ENCODE measurements around the gene DDX53. TPM values are rescaled to one million over a fixed set of nuclear protein-coding genes. Genes with fewer than 3 reads are reported as not detected.

The DDX53 gene
- polyA plus RNA-seq, 1 experiment: not detected

GRCh38 chrX:23035493-23035892, 35.7 kb downstream of the DDX53 start:
- POLR2A ChIA-PET: no interaction called here
- CTCF ChIA-PET: no interaction called here

GRCh38 chrX:23046443-23046842, 46.7 kb downstream of the DDX53 start:
- H3K27ac ChIP-seq (ENCODE audit: low read depth, low read length): no peak overlapping the region
- H3K9me3 ChIP-seq (ENCODE audit: control insufficient read depth, insufficient read depth, low read length): no peaks in the 10 kb centered on the region
- no peak for DNase-seq (ENCODE audit: low read depth, low spot score)
- ChIA-PET POLR2A (no interaction called here), CTCF (interaction anchor here (0.6 kb wide), 1 partner anchor 1071 kb away, joined by 3 read pairs; no protein-coding TSS in a partner anchor)
- no peak overlapping the region for H3K4me3 ChIP-seq (ENCODE audit: low read depth, low read length)
- no peaks in the 10 kb centered on the region for H3K27me3 ChIP-seq (ENCODE audit: control insufficient read depth, insufficient read depth, low read length)
- TF ChIP-seq, protein P1, sequence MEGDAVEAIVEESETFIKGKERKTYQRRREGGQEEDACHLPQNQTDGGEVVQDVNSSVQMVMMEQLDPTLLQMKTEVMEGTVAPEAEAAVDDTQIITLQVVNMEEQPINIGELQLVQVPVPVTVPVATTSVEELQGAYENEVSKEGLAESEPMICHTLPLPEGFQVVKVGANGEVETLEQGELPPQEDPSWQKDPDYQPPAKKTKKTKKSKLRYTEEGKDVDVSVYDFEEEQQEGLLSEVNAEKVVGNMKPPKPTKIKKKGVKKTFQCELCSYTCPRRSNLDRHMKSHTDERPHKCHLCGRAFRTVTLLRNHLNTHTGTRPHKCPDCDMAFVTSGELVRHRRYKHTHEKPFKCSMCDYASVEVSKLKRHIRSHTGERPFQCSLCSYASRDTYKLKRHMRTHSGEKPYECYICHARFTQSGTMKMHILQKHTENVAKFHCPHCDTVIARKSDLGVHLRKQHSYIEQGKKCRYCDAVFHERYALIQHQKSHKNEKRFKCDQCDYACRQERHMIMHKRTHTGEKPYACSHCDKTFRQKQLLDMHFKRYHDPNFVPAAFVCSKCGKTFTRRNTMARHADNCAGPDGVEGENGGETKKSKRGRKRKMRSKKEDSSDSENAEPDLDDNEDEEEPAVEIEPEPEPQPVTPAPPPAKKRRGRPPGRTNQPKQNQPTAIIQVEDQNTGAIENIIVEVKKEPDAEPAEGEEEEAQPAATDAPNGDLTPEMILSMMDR (IDR thresholded peaks at IDR 0.05; ENCODE audit: low read depth, low read length): no peak

More at GRCh38 chrX:23035493-23035892, 35.7 kb downstream of the DDX53 start:
- no peak overlapping the region for H3K27ac ChIP-seq (ENCODE audit: low read depth, low read length)
- no peak for DNase-seq (ENCODE audit: low read depth, low spot score)
- no peaks in the 10 kb centered on the region for H3K9me3 ChIP-seq (ENCODE audit: control insufficient read depth, insufficient read depth, low read length)
- TF ChIP-seq, protein P1 (IDR thresholded peaks at IDR 0.05; ENCODE audit: low read depth, low read length): no peak
- no peaks in the 10 kb centered on the region for H3K27me3 ChIP-seq (ENCODE audit: control insufficient read depth, insufficient read depth, low read length)
- no peak overlapping the region for H3K4me3 ChIP-seq (ENCODE audit: low read depth, low read length)

GRCh38 chrX:23048806-23049573, 49.2 kb downstream of the DDX53 start:
- H3K27ac ChIP-seq (ENCODE audit: low read depth, low read length): no peak overlapping the region
- TF ChIP-seq, protein P1 (IDR thresholded peaks at IDR 0.05; ENCODE audit: low read depth, low read length): no peak

DNA sequence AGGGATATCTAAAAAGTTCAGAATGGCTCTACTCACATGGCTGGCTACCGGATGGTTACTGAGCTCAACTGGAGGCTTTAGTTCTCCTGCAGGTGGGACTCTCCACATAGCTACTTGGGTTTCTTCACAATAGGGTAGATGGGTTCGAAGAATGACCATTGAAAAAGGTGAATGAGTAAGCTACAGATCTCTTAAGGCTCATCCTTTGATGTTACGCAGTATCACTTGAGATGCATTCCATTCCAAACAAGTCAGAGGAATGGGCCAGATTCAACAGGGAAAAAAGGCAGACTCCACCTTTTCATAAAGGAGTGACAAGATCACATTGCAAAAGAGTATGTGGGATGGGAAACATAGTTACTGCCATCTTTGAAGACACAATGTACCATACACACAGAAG, 52.6 kb downstream of the DDX53 start:
- DNase-seq (ENCODE audit: low read depth, low spot score): no peak
- POLR2A ChIA-PET: no interaction called here
- no peaks in the 10 kb centered on the region for H3K9me3 ChIP-seq (ENCODE audit: control insufficient read depth, insufficient read depth, low read length)
- no peak overlapping the region for H3K27ac ChIP-seq (ENCODE audit: low read depth, low read length)
- no peaks in the 10 kb centered on the region for H3K27me3 ChIP-seq (ENCODE audit: control insufficient read depth, insufficient read depth, low read length)
- TF ChIP-seq, protein P1 (IDR thresholded peaks at IDR 0.05; ENCODE audit: low read depth, low read length): no peak
- H3K4me3 ChIP-seq (ENCODE audit: low read depth, low read length): no peak overlapping the region
- CTCF ChIA-PET: no interaction called here

More at GRCh38 chrX:23048806-23049573, 49.2 kb downstream of the DDX53 start:
- Histone ChIP-seq H3K27me3 (ENCODE audit: control insufficient read depth, insufficient read depth, low read length) (no peaks in the 10 kb centered on the region), H3K4me3 (ENCODE audit: low read depth, low read length) (no peak overlapping the region), H3K9me3 (ENCODE audit: control insufficient read depth, insufficient read depth, low read length) (no peaks in the 10 kb centered on the region)
- CTCF ChIA-PET: no interaction called here
- no peak for DNase-seq (ENCODE audit: low read depth, low spot score)
- POLR2A ChIA-PET: no interaction called here

Data from AG04450 (cell line).